ENCODE measurements around the gene AKAP6. TPM values are rescaled to one million over a fixed set of nuclear protein-coding genes. Genes with fewer than 3 reads are reported as not detected.

AKAP6 gene
- total RNA-seq, 2 experiments from 2014 or later, result 0.13 to 0.72 TPM

GRCh38 chr14:32412103-32412502 is 83.0 kb downstream of the AKAP6 start:
- Histone ChIP-seq H4K20me1 (ENCODE audit: insufficient read depth, low read length) (no peaks in the 10 kb centered on the region), H3K4me3 (ENCODE audit: low read depth, low read length, poor library complexity, severe bottlenecking) (no peak overlapping the region), H3K4me1 (ENCODE audit: insufficient read depth, low read length, poor library complexity, severe bottlenecking) (no peaks in the 10 kb centered on the region), H3K36me3 (ENCODE audit: insufficient read depth, low read length) (no peaks in the 10 kb centered on the region), H3K9me3 (ENCODE audit: low read length) (no peaks in the 10 kb centered on the region), H3K9me2 (ENCODE audit: insufficient read depth, low read length) (no peaks in the 10 kb centered on the region), H3K27ac (ENCODE audit: low read depth, low read length, poor library complexity, severe bottlenecking) (no peak overlapping the region), H3K79me2 (ENCODE audit: insufficient read depth, low read depth, low read length) (no peaks in the 10 kb centered on the region), H3K4me2 (ENCODE audit: low read length) (no peak overlapping the region), H2AFZ (ENCODE audit: low read length) (no peak overlapping the region)
- no peak for DNase-seq (ENCODE audit: low spot score)
- POLR2A ChIA-PET, result interaction anchor here (0.7 to 1.0 kb wide), 2 partner anchors 10 to 1001 kb away, joined by 3 read pairs; no protein-coding TSS in a partner anchor
- intact Hi-C loops (cut with micrococcal nuclease; ENCODE audit: unreplicated experiment), result no loop called here
- CTCF ChIA-PET (ENCODE audit: unreplicated experiment), result no interaction called here
- TF ChIP-seq EZH2phosphoT487 (IDR thresholded peaks at IDR 0.05; ENCODE audit: borderline replicate concordance, low read depth, low read length) (no peak), CTCF (conservative IDR thresholded peaks at IDR 0.05; ENCODE audit: low read length) (no peak)
- BruUV-seq (replicated peaks), result no TSS peak

GRCh38 chr14:32412532-32412931 is 83.4 kb downstream of the AKAP6 start:
- no peaks in the 10 kb centered on the region for H3K79me2 ChIP-seq (ENCODE audit: insufficient read depth, low read depth, low read length)
- H3K27ac ChIP-seq (ENCODE audit: low read depth, low read length, poor library complexity, severe bottlenecking), result no peak overlapping the region
- no peaks in the 10 kb centered on the region for H4K20me1 ChIP-seq (ENCODE audit: insufficient read depth, low read length)
- no peak overlapping the region for H3K4me3 ChIP-seq (ENCODE audit: low read depth, low read length, poor library complexity, severe bottlenecking)
- ChIA-PET POLR2A (interaction anchor here (1.0 kb wide), 1 partner anchor 10 kb away, joined by 3 read pairs; no protein-coding TSS in a partner anchor), CTCF (ENCODE audit: unreplicated experiment) (no interaction called here)
- TF ChIP-seq EZH2phosphoT487 (IDR thresholded peaks at IDR 0.05; ENCODE audit: borderline replicate concordance, low read depth, low read length) (no peak), CTCF (conservative IDR thresholded peaks at IDR 0.05; ENCODE audit: low read length) (no peak)
- H3K4me2 ChIP-seq (ENCODE audit: low read length), result no peak overlapping the region
- no peak overlapping the region for H2AFZ ChIP-seq (ENCODE audit: low read length)
- H3K4me1 ChIP-seq (ENCODE audit: insufficient read depth, low read length, poor library complexity, severe bottlenecking), result no peaks in the 10 kb centered on the region
- H3K9me3 ChIP-seq (ENCODE audit: low read length), result no peaks in the 10 kb centered on the region
- BruUV-seq (replicated peaks), result no TSS peak
- H3K9me2 ChIP-seq (ENCODE audit: insufficient read depth, low read length), result no peaks in the 10 kb centered on the region
- intact Hi-C loops (cut with micrococcal nuclease; ENCODE audit: unreplicated experiment), result no loop called here
- no peaks in the 10 kb centered on the region for H3K36me3 ChIP-seq (ENCODE audit: insufficient read depth, low read length)
- DNase-seq (ENCODE audit: low spot score), result no peak

- Histone ChIP-seq H2AFZ (ENCODE audit: low read length) (no peak overlapping the region), H4K20me1 (ENCODE audit: insufficient read depth, low read length) (no peaks in the 10 kb centered on the region), H3K27ac (ENCODE audit: low read depth, low read length, poor library complexity, severe bottlenecking) (no peak overlapping the region), H3K79me2 (ENCODE audit: insufficient read depth, low read depth, low read length) (no peaks in the 10 kb centered on the region), H3K4me2 (ENCODE audit: low read length) (no peak overlapping the region), H3K9me3 (ENCODE audit: low read length) (no peaks in the 10 kb centered on the region), H3K36me3 (ENCODE audit: insufficient read depth, low read length) (no peaks in the 10 kb centered on the region), H3K4me1 (ENCODE audit: insufficient read depth, low read length, poor library complexity, severe bottlenecking) (no peaks in the 10 kb centered on the region), H3K9me2 (ENCODE audit: insufficient read depth, low read length) (no peaks in the 10 kb centered on the region), H3K4me3 (ENCODE audit: low read depth, low read length, poor library complexity, severe bottlenecking) (no peak overlapping the region)
- intact Hi-C loops (cut with micrococcal nuclease; ENCODE audit: unreplicated experiment), result no loop called here
- TF ChIP-seq EZH2phosphoT487 (IDR thresholded peaks at IDR 0.05; ENCODE audit: borderline replicate concordance, low read depth, low read length) (no peak), CTCF (conservative IDR thresholded peaks at IDR 0.05; ENCODE audit: low read length) (no peak)
- DNase-seq (ENCODE audit: low spot score), result no peak
- no TSS peak for BruUV-seq (replicated peaks)
- ChIA-PET POLR2A (interaction anchor here (0.6 kb wide), 1 partner anchor 18 kb away, joined by 3 read pairs; no protein-coding TSS in a partner anchor), CTCF (ENCODE audit: unreplicated experiment) (no interaction called here)
These were observed 85.0 kb downstream of the AKAP6 start for GRCh38 chr14:32413967-32414640.

Measured in OCI-LY7 (cell line).